KMS-11 (cell line): ENCODE measurements around the gene ZNF786.

Experiments
- H2AFZ ChIP-seq: fragments of 200-600 bp; sonication (generic); 2 replicates; pipeline ENCODE4 v1.6.1; 2016; ENCODE audit warnings: antibody characterized with exemption, mixed run types, low read depth
- H3K27ac ChIP-seq: fragments of 200-600 bp; sonication (generic); 2 replicates; pipeline ENCODE4 v1.6.1; 2016; ENCODE audit warnings: mild to moderate bottlenecking, mixed run types
- H3K27me3 ChIP-seq: fragments of 200-600 bp; sonication (generic); 2 replicates; pipeline ENCODE4 v1.6.1; 2017; ENCODE audit warnings: mild to moderate bottlenecking, low read depth, mixed run types, moderate library complexity; ENCODE audit not compliant: insufficient read depth
- H3K36me3 ChIP-seq: fragments of 200-600 bp; sonication (generic); 2 replicates; pipeline ENCODE4 v1.6.1; 2017; ENCODE audit warnings: mild to moderate bottlenecking, mixed run types; ENCODE audit not compliant: insufficient read depth
- H3K4me1 ChIP-seq: fragments of 200-600 bp; sonication (generic); 2 replicates; pipeline ENCODE4 v1.6.1; 2016; ENCODE audit warnings: mild to moderate bottlenecking, low read depth, mixed run types; ENCODE audit not compliant: poor library complexity, severe bottlenecking
- H3K4me2 ChIP-seq: fragments of 200-600 bp; sonication (generic); 2 replicates; pipeline ENCODE4 v1.7.0; 2016; ENCODE audit warnings: mild to moderate bottlenecking, mixed run types
- H3K4me3 ChIP-seq: fragments of 200-600 bp; sonication (generic); IDR thresholded peaks from 2 replicates; pipeline ENCODE4 v1.6.1; 2017; ENCODE audit warnings: low read depth, low read length, mixed read lengths; ENCODE audit not compliant: insufficient read depth
- H3K79me2 ChIP-seq: fragments of 200-600 bp; sonication (generic); 2 replicates; pipeline ENCODE4 v1.6.1; 2016; ENCODE audit warnings: low read depth, mixed run types; ENCODE audit not compliant: insufficient read depth
- H3K9ac ChIP-seq: fragments of 200-600 bp; sonication (generic); 2 replicates; pipeline ENCODE4 v1.6.1; 2016; ENCODE audit warnings: mild to moderate bottlenecking, mixed run types
- H4K20me1 ChIP-seq: fragments of 200-600 bp; sonication (generic); 2 replicates; pipeline ENCODE4 v1.6.1; 2016; ENCODE audit warnings: mild to moderate bottlenecking, mixed run types; ENCODE audit not compliant: insufficient read depth
- TF ChIP-seq, protein P1 (sequence below): fragments of 200-600 bp; sonication (generic); conservative IDR thresholded peaks from 2 replicates; pipeline ENCODE4 v1.6.1; 2017; ENCODE audit warnings: low read depth, mild to moderate bottlenecking, antibody characterized with exemption, low read length, moderate library complexity, mixed read lengths

ZNF786 gene

DNA sequence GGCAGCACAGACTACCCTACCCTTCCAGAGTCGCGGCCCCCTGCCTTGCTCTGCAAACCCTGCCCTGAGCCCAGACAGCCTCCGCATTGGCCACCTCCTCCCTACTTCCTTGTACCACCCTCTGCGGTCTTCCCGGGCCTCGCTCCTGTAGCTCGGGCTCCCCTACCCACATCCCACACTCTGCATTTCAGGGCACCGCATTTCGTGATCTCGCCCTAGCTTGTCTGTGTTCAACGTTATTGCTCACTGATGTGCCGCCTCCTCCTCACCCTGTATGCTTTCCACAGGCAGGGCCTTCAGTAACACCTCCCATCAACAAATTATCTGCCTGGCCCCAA, 68.8 kb downstream of the ZNF786 start:
- H2AFZ ChIP-seq = no peak overlapping the region
- peaks cover 28% of the 10 kb centered on the region; the same call in 1 of the 2 replicates for H3K36me3 ChIP-seq
- no peak overlapping the region for H3K4me3 ChIP-seq
- peaks cover 60% of the 10 kb centered on the region for H3K79me2 ChIP-seq
- TF ChIP-seq, protein P1, sequence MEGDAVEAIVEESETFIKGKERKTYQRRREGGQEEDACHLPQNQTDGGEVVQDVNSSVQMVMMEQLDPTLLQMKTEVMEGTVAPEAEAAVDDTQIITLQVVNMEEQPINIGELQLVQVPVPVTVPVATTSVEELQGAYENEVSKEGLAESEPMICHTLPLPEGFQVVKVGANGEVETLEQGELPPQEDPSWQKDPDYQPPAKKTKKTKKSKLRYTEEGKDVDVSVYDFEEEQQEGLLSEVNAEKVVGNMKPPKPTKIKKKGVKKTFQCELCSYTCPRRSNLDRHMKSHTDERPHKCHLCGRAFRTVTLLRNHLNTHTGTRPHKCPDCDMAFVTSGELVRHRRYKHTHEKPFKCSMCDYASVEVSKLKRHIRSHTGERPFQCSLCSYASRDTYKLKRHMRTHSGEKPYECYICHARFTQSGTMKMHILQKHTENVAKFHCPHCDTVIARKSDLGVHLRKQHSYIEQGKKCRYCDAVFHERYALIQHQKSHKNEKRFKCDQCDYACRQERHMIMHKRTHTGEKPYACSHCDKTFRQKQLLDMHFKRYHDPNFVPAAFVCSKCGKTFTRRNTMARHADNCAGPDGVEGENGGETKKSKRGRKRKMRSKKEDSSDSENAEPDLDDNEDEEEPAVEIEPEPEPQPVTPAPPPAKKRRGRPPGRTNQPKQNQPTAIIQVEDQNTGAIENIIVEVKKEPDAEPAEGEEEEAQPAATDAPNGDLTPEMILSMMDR = no peak
- no peaks in the 10 kb centered on the region for H3K27me3 ChIP-seq
- peaks cover 32% of the 10 kb centered on the region for H3K4me1 ChIP-seq
- H3K27ac ChIP-seq = no peak overlapping the region
- no peak overlapping the region for H3K9ac ChIP-seq
- peaks cover 4% of the 10 kb centered on the region; the same call in 1 of the 2 replicates for H4K20me1 ChIP-seq
- no peak overlapping the region for H3K4me2 ChIP-seq

DNA sequence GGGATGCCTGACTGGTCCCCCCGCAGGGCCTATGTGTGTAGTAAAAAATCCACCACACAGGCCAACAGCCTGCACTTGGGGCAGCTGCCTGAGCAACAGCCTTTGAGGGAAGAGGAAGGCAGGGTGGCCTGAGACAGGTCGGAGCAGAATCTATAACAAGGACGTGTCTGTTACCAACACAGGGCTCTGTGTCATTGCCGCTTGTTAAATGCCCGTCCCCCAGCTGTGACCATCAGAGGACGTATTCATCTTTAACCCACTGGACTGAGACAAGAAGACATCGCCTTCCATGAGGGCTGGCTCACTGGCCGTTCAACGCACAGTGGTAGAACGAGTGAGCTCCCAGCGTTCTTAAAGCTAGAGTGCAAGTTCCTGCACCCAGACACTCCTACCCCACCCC, 70.0 kb downstream of the ZNF786 start:
- H3K79me2 ChIP-seq = peaks cover 48% of the 10 kb centered on the region
- TF ChIP-seq, protein P1 = no peak

More for the DNA sequence above, 70.0 kb downstream of the ZNF786 start:
- Histone ChIP-seq H3K27ac (no peak overlapping the region), H3K27me3 (no peaks in the 10 kb centered on the region), H3K4me3 (no peak overlapping the region), H3K4me1 (peaks cover 20% of the 10 kb centered on the region), H3K4me2 (no peak overlapping the region), H3K9ac (no peak overlapping the region), H2AFZ (no peak overlapping the region), H4K20me1 (no peaks in the 10 kb centered on the region), H3K36me3 (peaks cover 36% of the 10 kb centered on the region; the same call in 1 of the 2 replicates)
